Astrocyte (in vitro differentiated cells and primary cell): ENCODE measurements around the gene SGIP1. TPM values are rescaled to one million over a fixed set of nuclear protein-coding genes. Genes with fewer than 3 reads are reported as not detected.

Source experiments
- DNase-seq: peaks from one replicate; pipeline ENCODE4 v3.0.0-alpha.2; 2010; ENCODE audit warnings: low read depth
- FAIRE-seq: peaks from 2 replicates; lab custom pipeline; 2011; peaks lifted over from hg19 to GRCh38; lab: Jason Lieb, UNC
- H2AFZ ChIP-seq: 2 replicates; pipeline ENCODE4 v1.6.0; 2012; ENCODE audit warnings: low read depth, low read length, inconsistent platforms
- H3K27ac ChIP-seq: 2 replicates; pipeline ENCODE4 v1.5.1; 2011; ENCODE audit warnings: low read depth, low read length, inconsistent platforms
- H3K27me3 ChIP-seq: 2 replicates; pipeline ENCODE4 v1.6.0; 2011; ENCODE audit warnings: low read length, inconsistent platforms; ENCODE audit not compliant: insufficient read depth
- H3K36me3 ChIP-seq: 2 replicates; pipeline ENCODE4 v1.5.1; 2011; ENCODE audit warnings: low read length, inconsistent platforms; ENCODE audit not compliant: insufficient read depth
- H3K4me1 ChIP-seq: 2 replicates; pipeline ENCODE4 v1.5.1; 2011; ENCODE audit warnings: low read length, inconsistent platforms; ENCODE audit not compliant: insufficient read depth
- H3K4me2 ChIP-seq: 2 replicates; pipeline ENCODE4 v1.6.0; 2012; ENCODE audit warnings: low read length, inconsistent platforms
- H3K4me3 ChIP-seq: 2 replicates; pipeline ENCODE4 v1.5.1; 2011; ENCODE audit warnings: low read depth, mild to moderate bottlenecking, low read length, inconsistent platforms; ENCODE audit not compliant: insufficient read depth
- H3K79me2 ChIP-seq: 2 replicates; pipeline ENCODE4 v1.6.0; 2012; ENCODE audit warnings: mild to moderate bottlenecking, low read length, inconsistent platforms; ENCODE audit not compliant: insufficient read depth
- H3K9ac ChIP-seq: 2 replicates; pipeline ENCODE4 v1.6.0; 2012; ENCODE audit warnings: mild to moderate bottlenecking, low read length, inconsistent platforms
- H3K9me3 ChIP-seq: 2 replicates; pipeline ENCODE4 v1.5.1; 2012; ENCODE audit warnings: low read depth, mild to moderate bottlenecking, low read length, inconsistent platforms; ENCODE audit not compliant: insufficient read depth
- H4K20me1 ChIP-seq: 2 replicates; pipeline ENCODE4 v1.6.0; 2012; ENCODE audit warnings: low read length, inconsistent platforms; ENCODE audit not compliant: insufficient read depth
- H3K27ac Mint-ChIP-seq: one replicate; pipeline ENCODE4 v1.8.0; 2021; ENCODE audit warnings: mild to moderate bottlenecking, mixed read lengths; ENCODE audit not compliant: unreplicated experiment
- H3K27me3 Mint-ChIP-seq: one replicate; pipeline ENCODE4 v1.8.0; 2021; ENCODE audit warnings: low read depth, mixed read lengths; ENCODE audit not compliant: unreplicated experiment
- H3K36me3 Mint-ChIP-seq: one replicate; pipeline ENCODE4 v1.8.0; 2021; ENCODE audit warnings: low read depth, mixed read lengths; ENCODE audit not compliant: unreplicated experiment
- H3K4me1 Mint-ChIP-seq: one replicate; pipeline ENCODE4 v1.8.0; 2021; ENCODE audit warnings: low read depth, mixed read lengths; ENCODE audit not compliant: unreplicated experiment
- H3K4me3 Mint-ChIP-seq: one replicate; pipeline ENCODE4 v1.8.0; 2021; ENCODE audit warnings: mild to moderate bottlenecking, moderate library complexity, mixed read lengths; ENCODE audit not compliant: unreplicated experiment
- H3K9me3 Mint-ChIP-seq: one replicate; pipeline ENCODE4 v1.8.0; 2021; ENCODE audit warnings: mild to moderate bottlenecking, mixed read lengths; ENCODE audit not compliant: unreplicated experiment
- EZH2 ChIP-seq: IDR thresholded peaks from 2 replicates; pipeline ENCODE4 v1.6.1; 2012; ENCODE audit warnings: mild to moderate bottlenecking, low read length, inconsistent platforms; ENCODE audit not compliant: insufficient read depth
- total RNA-seq: library from RNA; stranded (reverse); gene quantifications from 2 replicates; pipeline ENCODE4 v1.2.1, GENCODE V29; 2021
- TF ChIP-seq, protein P1 (sequence below): IDR thresholded peaks from 2 replicates; pipeline ENCODE4 v1.5.1; 2011; ENCODE audit warnings: low read depth, mild to moderate bottlenecking, inconsistent platforms, low read length, moderate library complexity; ENCODE audit not compliant: insufficient read depth

Gene SGIP1
- total RNA-seq, 1 donor from 2014 or later, result 8.8 TPM

DNA sequence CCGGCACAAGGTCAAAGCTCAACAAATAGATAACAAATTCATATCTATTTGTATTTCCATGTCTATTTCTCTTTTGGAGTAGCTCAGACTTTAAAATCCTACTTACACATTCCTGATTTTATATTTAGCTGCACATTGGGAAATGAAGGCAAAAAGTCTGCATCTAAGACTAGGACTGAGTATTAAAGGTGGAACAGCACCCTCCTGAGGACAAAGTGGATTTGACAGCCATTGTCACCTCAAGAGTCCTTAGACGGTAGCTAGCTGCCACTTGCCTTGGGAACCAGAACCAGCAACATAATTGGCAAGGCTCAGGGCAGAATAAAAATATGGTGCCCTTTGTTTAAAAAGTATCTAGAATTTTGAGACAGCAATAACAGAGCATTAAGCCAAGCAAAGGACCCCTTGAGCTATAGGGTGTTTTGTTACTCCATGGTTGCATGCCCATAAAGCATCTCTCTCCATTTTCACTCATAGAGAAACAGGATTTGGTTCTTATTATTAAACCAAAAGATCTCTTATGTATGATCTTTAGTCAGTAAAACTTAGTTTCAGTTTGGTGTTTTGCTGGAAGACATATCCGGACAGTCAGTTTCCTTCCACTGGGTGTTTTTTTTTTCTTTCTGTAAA lies 30.0 kb upstream of the SGIP1 start:
- Histone ChIP-seq H3K4me3 (no peak overlapping the region), H3K27ac (no peak overlapping the region), H3K9me3 (no peaks in the 10 kb centered on the region), H3K79me2 (no peaks in the 10 kb centered on the region), H3K36me3 (no peaks in the 10 kb centered on the region), H2AFZ (no peak overlapping the region), H3K27me3 (no peaks in the 10 kb centered on the region), H3K4me1 (no peaks in the 10 kb centered on the region), H3K4me2 (no peak overlapping the region), H3K9ac (no peak overlapping the region), H4K20me1 (no peaks in the 10 kb centered on the region)
- Mint-ChIP-seq H3K4me1 (peaks cover 4% of the 10 kb centered on the region), H3K27ac (no peak overlapping the region), H3K4me3 (no peak overlapping the region), H3K9me3 (no peaks in the 10 kb centered on the region), H3K27me3 (no peaks in the 10 kb centered on the region), H3K36me3 (no peaks in the 10 kb centered on the region)
- FAIRE-seq (peak; percentile 95), DNase-seq (peak; percentile 40)
- no peak for TF ChIP-seq EZH2
- TF ChIP-seq, protein P1, sequence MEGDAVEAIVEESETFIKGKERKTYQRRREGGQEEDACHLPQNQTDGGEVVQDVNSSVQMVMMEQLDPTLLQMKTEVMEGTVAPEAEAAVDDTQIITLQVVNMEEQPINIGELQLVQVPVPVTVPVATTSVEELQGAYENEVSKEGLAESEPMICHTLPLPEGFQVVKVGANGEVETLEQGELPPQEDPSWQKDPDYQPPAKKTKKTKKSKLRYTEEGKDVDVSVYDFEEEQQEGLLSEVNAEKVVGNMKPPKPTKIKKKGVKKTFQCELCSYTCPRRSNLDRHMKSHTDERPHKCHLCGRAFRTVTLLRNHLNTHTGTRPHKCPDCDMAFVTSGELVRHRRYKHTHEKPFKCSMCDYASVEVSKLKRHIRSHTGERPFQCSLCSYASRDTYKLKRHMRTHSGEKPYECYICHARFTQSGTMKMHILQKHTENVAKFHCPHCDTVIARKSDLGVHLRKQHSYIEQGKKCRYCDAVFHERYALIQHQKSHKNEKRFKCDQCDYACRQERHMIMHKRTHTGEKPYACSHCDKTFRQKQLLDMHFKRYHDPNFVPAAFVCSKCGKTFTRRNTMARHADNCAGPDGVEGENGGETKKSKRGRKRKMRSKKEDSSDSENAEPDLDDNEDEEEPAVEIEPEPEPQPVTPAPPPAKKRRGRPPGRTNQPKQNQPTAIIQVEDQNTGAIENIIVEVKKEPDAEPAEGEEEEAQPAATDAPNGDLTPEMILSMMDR, result peak; percentile 87

- peak overlapping the region; percentile 16 for H3K27ac Mint-ChIP-seq
- Histone ChIP-seq H3K4me1 (no peaks in the 10 kb centered on the region), H3K79me2 (no peaks in the 10 kb centered on the region), H3K9ac (no peak overlapping the region), H3K36me3 (no peaks in the 10 kb centered on the region), H3K4me2 (no peak overlapping the region), H3K4me3 (no peak overlapping the region), H3K27me3 (no peaks in the 10 kb centered on the region), H2AFZ (no peak overlapping the region), H4K20me1 (no peaks in the 10 kb centered on the region), H3K27ac (no peak overlapping the region), H3K9me3 (no peaks in the 10 kb centered on the region)
- H3K4me1 Mint-ChIP-seq, result peaks cover 4% of the 10 kb centered on the region
- FAIRE-seq (no peak), DNase-seq (peak; percentile 90)
- H3K27me3 Mint-ChIP-seq, result no peaks in the 10 kb centered on the region
- no peak overlapping the region for H3K4me3 Mint-ChIP-seq
- H3K9me3 Mint-ChIP-seq, result no peaks in the 10 kb centered on the region
- TF ChIP-seq EZH2, result no peak
- TF ChIP-seq, protein P1, result no peak
- no peaks in the 10 kb centered on the region for H3K36me3 Mint-ChIP-seq
Measured at GRCh38 chr1:66505671-66506392, 28.1 kb upstream of the SGIP1 start.

DNA sequence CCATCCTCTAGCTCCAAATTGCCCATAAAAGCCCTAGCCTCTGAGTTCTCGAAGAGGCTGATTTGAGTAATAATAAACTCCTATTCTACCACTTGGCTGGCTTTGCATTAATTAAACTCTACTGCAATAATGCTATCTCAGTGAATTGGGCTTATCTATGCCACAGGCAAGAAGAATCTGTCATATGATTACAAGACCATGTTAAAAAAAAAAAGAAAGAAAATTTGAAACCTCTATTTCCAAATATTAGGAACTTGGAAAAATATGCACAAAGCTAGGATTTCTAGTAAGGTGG lies 27.6 kb upstream of the SGIP1 start:
- Histone ChIP-seq H3K27ac (no peak overlapping the region), H3K9ac (no peak overlapping the region), H4K20me1 (no peaks in the 10 kb centered on the region), H3K9me3 (no peaks in the 10 kb centered on the region), H3K4me1 (no peaks in the 10 kb centered on the region), H2AFZ (no peak overlapping the region), H3K27me3 (no peaks in the 10 kb centered on the region), H3K36me3 (no peaks in the 10 kb centered on the region), H3K4me2 (no peak overlapping the region), H3K79me2 (no peaks in the 10 kb centered on the region), H3K4me3 (no peak overlapping the region)
- FAIRE-seq (no peak), DNase-seq (no peak)
- Mint-ChIP-seq H3K4me3 (no peak overlapping the region), H3K36me3 (no peaks in the 10 kb centered on the region), H3K27ac (peak overlapping the region; percentile 16), H3K9me3 (no peaks in the 10 kb centered on the region), H3K27me3 (no peaks in the 10 kb centered on the region), H3K4me1 (peaks cover 4% of the 10 kb centered on the region)
- TF ChIP-seq, protein P1, result no peak
- TF ChIP-seq EZH2, result no peak
